Adrenal gland (tissue), 5 donors: ENCODE data around the gene HSPA12B.

Experiments
- CTCF ChIP-seq, 6 experiments: fragments of 450-650 bp in 4 of 6; fragments of 200-600 bp in 2 of 6; sonication (generic) in 1 of 6; IDR thresholded peaks; 1 replicate in 5 of 6; 2 replicates in 1 of 6; pipeline versions ENCODE4 v1.5.1 to v1.8.0; 2016 to 2021; ENCODE audit warnings: antibody characterized with exemption in 6 of 6, mild to moderate bottlenecking in 2 of 6, moderate library complexity in 1 of 6
- POLR2A ChIP-seq, 2 donors: fragments of 450-650 bp; IDR thresholded peaks; one replicate each; pipeline ENCODE4 v1.6.1; 2017; ENCODE audit warnings: antibody characterized with exemption in 2 of 2, mild to moderate bottlenecking in 2 of 2, moderate library complexity in 1 of 2
- donor health status: DM: no; HTN: no; CAD: no.

GRCh38 chr20:3720626-3721025 lies 11.9 kb upstream of the HSPA12B start:
- TF ChIP-seq CTCF (IDR thresholded peaks at IDR 0.05) (no peak), POLR2A (IDR thresholded peaks at IDR 0.05) (no peak)
